ENCODE measurements around the gene HMGN4. TPM values are rescaled to one million over a fixed set of nuclear protein-coding genes. Genes with fewer than 3 reads are reported as not detected.

Gene HMGN4
- total RNA-seq, 1 donor from 2014 or later = 88.5 TPM

- H3K27me3 ChIP-seq (ENCODE audit: control insufficient read depth, insufficient read depth, low read length) = no peaks in the 10 kb centered on the region
- DNase-seq (ENCODE audit: low read depth) = peak; percentile 70
- peak; percentile 39 for TF ChIP-seq CTCF (IDR thresholded peaks at IDR 0.05; ENCODE audit: insufficient read depth, low read length, poor library complexity, severe bottlenecking)
Measured at GRCh38 chr6:26568601-26569432, 30.7 kb downstream of the HMGN4 start.

GRCh38 chr6:26569433-26569764, 31.2 kb downstream of the HMGN4 start:
- Histone ChIP-seq H3K36me3 (ENCODE audit: control insufficient read depth, insufficient read depth, low read length) (no peaks in the 10 kb centered on the region), H3K27me3 (ENCODE audit: control insufficient read depth, insufficient read depth, low read length) (no peaks in the 10 kb centered on the region), H3K4me3 (ENCODE audit: low read depth, low read length) (no peak overlapping the region)
- DNase-seq (ENCODE audit: low read depth) = no peak
- TF ChIP-seq CTCF (IDR thresholded peaks at IDR 0.05; ENCODE audit: insufficient read depth, low read length, poor library complexity, severe bottlenecking) = no peak

More at GRCh38 chr6:26568601-26569432, 30.7 kb downstream of the HMGN4 start:
- Histone ChIP-seq H3K4me3 (ENCODE audit: low read depth, low read length) (peak overlapping the region; percentile 48), H3K36me3 (ENCODE audit: control insufficient read depth, insufficient read depth, low read length) (no peaks in the 10 kb centered on the region)

GRCh38 chr6:26570027-26570809, 32.1 kb downstream of the HMGN4 start:
- no peak for DNase-seq (ENCODE audit: low read depth)
- Histone ChIP-seq H3K4me3 (ENCODE audit: low read depth, low read length) (no peak overlapping the region), H3K27me3 (ENCODE audit: control insufficient read depth, insufficient read depth, low read length) (no peaks in the 10 kb centered on the region), H3K36me3 (ENCODE audit: control insufficient read depth, insufficient read depth, low read length) (no peaks in the 10 kb centered on the region)
- no peak for TF ChIP-seq CTCF (IDR thresholded peaks at IDR 0.05; ENCODE audit: insufficient read depth, low read length, poor library complexity, severe bottlenecking)

GRCh38 chr6:26571592-26572296, 33.6 kb downstream of the HMGN4 start:
- DNase-seq (ENCODE audit: low read depth) = no peak
- TF ChIP-seq CTCF (IDR thresholded peaks at IDR 0.05; ENCODE audit: insufficient read depth, low read length, poor library complexity, severe bottlenecking) = no peak
- Histone ChIP-seq H3K27me3 (ENCODE audit: control insufficient read depth, insufficient read depth, low read length) (no peaks in the 10 kb centered on the region), H3K4me3 (ENCODE audit: low read depth, low read length) (peak overlapping the region; percentile 56), H3K36me3 (ENCODE audit: control insufficient read depth, insufficient read depth, low read length) (no peaks in the 10 kb centered on the region)

GRCh38 chr6:26575494-26575939, 37.4 kb downstream of the HMGN4 start:
- H3K4me3 ChIP-seq (ENCODE audit: low read depth, low read length) = no peak overlapping the region
- no peak for DNase-seq (ENCODE audit: low read depth)
- no peak for TF ChIP-seq CTCF (IDR thresholded peaks at IDR 0.05; ENCODE audit: insufficient read depth, low read length, poor library complexity, severe bottlenecking)
- H3K27me3 ChIP-seq (ENCODE audit: control insufficient read depth, insufficient read depth, low read length) = no peaks in the 10 kb centered on the region
- H3K36me3 ChIP-seq (ENCODE audit: control insufficient read depth, insufficient read depth, low read length) = no peaks in the 10 kb centered on the region

All from kidney epithelial cell (primary cell).